Suprapubic skin (tissue), 4 donors: ENCODE results near the gene SCAMP3. TPM values are rescaled to one million over a fixed set of nuclear protein-coding genes. Genes with fewer than 3 reads are reported as not detected.
A peak's percentile ranks its signal among the peaks of the same experiment; 100 is the strongest.

ENCODE experiments used
- DNase-seq, 2 donors: peaks; one replicate each; pipeline ENCODE4 v3.0.0-alpha.2; 2019; ENCODE audit warnings: low spot score in 2 of 2
- H3K27ac ChIP-seq: fragments of 200-600 bp; sonication (generic); one replicate; pipeline ENCODE4 v1.5.1; 2019
- H3K27me3 ChIP-seq: fragments of 200-600 bp; sonication (generic); one replicate; pipeline ENCODE4 v1.5.1; 2019
- H3K36me3 ChIP-seq: fragments of 200-600 bp; sonication (generic); one replicate; pipeline ENCODE4 v1.5.1; 2019
- H3K4me1 ChIP-seq: fragments of 200-600 bp; sonication (generic); one replicate; pipeline ENCODE4 v1.5.1; 2019
- H3K4me3 ChIP-seq: fragments of 200-600 bp; sonication (generic); one replicate; pipeline ENCODE4 v1.5.1; 2019; ENCODE audit warnings: mild to moderate bottlenecking
- H3K9me3 ChIP-seq: fragments of 200-600 bp; sonication (generic); one replicate; pipeline ENCODE4 v1.5.1; 2019
- CTCF ChIP-seq, 2 donors: fragments of 200-600 bp in 1 of 2; fragments of 450-650 bp in 1 of 2; sonication (generic) in 1 of 2; IDR thresholded peaks; one replicate each; pipeline ENCODE4 v1.5.1; 2016 to 2019; ENCODE audit warnings: antibody characterized with exemption in 2 of 2, mild to moderate bottlenecking in 1 of 2, moderate library complexity in 1 of 2
- EP300 ChIP-seq: sonication (generic); formaldehyde crosslinking; IDR thresholded peaks from one replicate; pipeline ENCODE4 v1.6.1; 2017; ENCODE audit warnings: antibody characterized with exemption
- POLR2A ChIP-seq, 2 donors: fragments of 450-650 bp; IDR thresholded peaks; one replicate each; pipeline ENCODE4 v1.6.1; 2017; ENCODE audit warnings: antibody characterized with exemption in 2 of 2, mild to moderate bottlenecking in 2 of 2, moderate library complexity in 2 of 2
- POLR2AphosphoS5 ChIP-seq, 3 donors: sonication (generic); formaldehyde crosslinking; IDR thresholded peaks; one replicate each; pipeline ENCODE4 v1.6.1; 2017; ENCODE audit warnings: antibody characterized with exemption in 3 of 3
- WGBS: methylation state at CpG from one replicate; pipeline ENCODE4 v1.1.5; 2018; 5-methylcytosine and 5-hydroxymethylcytosine counted together
- total RNA-seq, 4 donors: library from RNA; depleted of rRNA; stranded (reverse); fragments of >200 nt; gene quantifications; one replicate each; pipeline ENCODE4 v1.1.0, GENCODE V29; 2016

SCAMP3 gene
- total RNA-seq, 4 donors from 2014 or later: 45.1 to 73.3 (median 67.6) TPM

DNA sequence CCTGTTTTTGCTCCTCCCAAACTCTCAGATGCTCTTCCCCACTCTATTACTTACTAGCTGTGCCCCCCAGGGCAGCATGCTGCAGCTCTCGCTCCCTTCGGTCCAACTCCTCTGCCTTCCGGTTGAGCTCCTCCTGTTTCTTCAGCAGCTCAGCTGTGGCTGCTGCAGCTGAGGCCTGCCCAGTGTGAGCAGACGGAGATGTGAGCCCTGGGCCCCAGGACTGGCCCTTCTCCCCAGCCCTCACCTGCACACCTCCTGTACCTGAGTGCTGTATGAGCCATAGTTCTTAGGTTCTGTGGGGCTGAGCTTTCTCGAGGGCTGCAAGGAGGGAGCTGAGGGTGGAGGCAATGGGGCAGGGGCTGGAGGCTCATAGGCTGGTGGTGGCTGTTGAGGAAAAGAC is 1.9 kb downstream of the SCAMP3 start:
- H3K4me1 ChIP-seq: peaks cover 39% of the 10 kb centered on the region
- H3K27ac ChIP-seq: no peak overlapping the region
- no peaks in the 10 kb centered on the region for H3K27me3 ChIP-seq
- 93% methylated on average over 5 of the region's 5 CpGs for whole genome bisulfite sequencing
- no peak for DNase-seq
- TF ChIP-seq EP300: no peak
- peaks cover 50% of the 10 kb centered on the region for H3K36me3 ChIP-seq
- no peaks in the 10 kb centered on the region for H3K9me3 ChIP-seq
- no peak overlapping the region for H3K4me3 ChIP-seq

GRCh38 chr1:155256058-155256852 is 5.9 kb downstream of the SCAMP3 start:
- Histone ChIP-seq H3K4me1 (peaks cover 48% of the 10 kb centered on the region), H3K27me3 (no peaks in the 10 kb centered on the region), H3K4me3 (peak overlapping the region; percentile 94), H3K36me3 (peaks cover 26% of the 10 kb centered on the region), H3K9me3 (no peaks in the 10 kb centered on the region), H3K27ac (peak overlapping the region; percentile 96)
- no peak for TF ChIP-seq EP300
- 53% methylated on average over 18 of the region's 20 CpGs for WGBS
- DNase-seq: peak in 1 of 2 donors; percentile 75

GRCh38 chr1:155255243-155256007 is 6.7 kb downstream of the SCAMP3 start, which contains the start of gene ENTREP3:
Gene ENTREP3, minus strand, starts transcription at chr1:155255483. Its CDS starts 606 bp downstream, at chr1:155254877.
- TF ChIP-seq CTCF (IDR thresholded peaks at IDR 0.05): no peak
- no peak for TF ChIP-seq POLR2A (IDR thresholded peaks at IDR 0.05)
- TF ChIP-seq POLR2AphosphoS5 (IDR thresholded peaks at IDR 0.05): no peak
- no peak for TF ChIP-seq EP300
- peak; percentile 91 for DNase-seq
- WGBS: under 1% methylated on average over 48 of the region's 54 CpGs
- Histone ChIP-seq H3K4me1 (peaks cover 48% of the 10 kb centered on the region), H3K36me3 (peaks cover 25% of the 10 kb centered on the region), H3K9me3 (no peaks in the 10 kb centered on the region), H3K4me3 (peak within 1 kb of the TSS; percentile 94), H3K27me3 (no peaks in the 10 kb centered on the region), H3K27ac (peak within 1 kb of the TSS; percentile 96)

- Histone ChIP-seq H3K27ac (peak overlapping the region; percentile 96), H3K4me1 (peaks cover 50% of the 10 kb centered on the region), H3K4me3 (peak overlapping the region; percentile 94), H3K36me3 (peaks cover 18% of the 10 kb centered on the region), H3K9me3 (no peaks in the 10 kb centered on the region), H3K27me3 (no peaks in the 10 kb centered on the region)
- DNase-seq: peak in 1 of 2 donors; percentile 78
- TF ChIP-seq POLR2A (IDR thresholded peaks at IDR 0.05) (no peak), CTCF (IDR thresholded peaks at IDR 0.05) (no peak), POLR2AphosphoS5 (IDR thresholded peaks at IDR 0.05) (no peak), EP300 (no peak)
- WGBS: under 1% methylated on average over 23 of the region's 35 CpGs
These were observed 7.4 kb downstream of the SCAMP3 start for GRCh38 chr1:155254714-155255242.

DNA sequence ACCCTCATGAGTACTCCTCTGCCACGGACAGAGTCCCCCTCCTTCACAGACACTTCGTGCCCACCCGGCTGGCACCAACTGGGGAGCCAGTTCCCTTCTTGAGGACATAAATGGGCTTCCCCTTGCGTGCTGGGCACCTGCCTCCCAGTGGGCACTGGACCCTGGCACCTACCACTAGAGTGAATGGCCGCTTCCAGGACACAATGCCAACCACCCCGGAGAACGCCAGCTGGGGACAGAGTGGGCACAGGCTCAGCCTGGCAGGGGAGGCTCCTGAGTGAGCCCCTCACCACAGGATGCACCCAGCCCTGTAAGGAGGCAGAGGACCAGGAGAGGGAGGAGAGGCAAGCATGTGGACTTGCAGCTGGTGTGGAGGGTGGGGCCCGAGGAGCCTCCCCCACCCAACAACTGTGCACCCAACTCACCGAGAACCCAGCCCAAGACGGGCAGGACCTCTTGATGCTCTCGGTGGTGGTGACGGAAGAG is 7.9 kb downstream of the SCAMP3 start:
- no peak overlapping the region for H3K27ac ChIP-seq
- TF ChIP-seq EP300 (no peak), POLR2A (IDR thresholded peaks at IDR 0.05) (no peak), POLR2AphosphoS5 (IDR thresholded peaks at IDR 0.05) (no peak), CTCF (IDR thresholded peaks at IDR 0.05) (no peak)
- peaks cover 13% of the 10 kb centered on the region for H3K36me3 ChIP-seq
- DNase-seq: peak in 1 of 2 donors; percentile 71
- 7% methylated on average over 3 of the region's 12 CpGs for WGBS
- H3K27me3 ChIP-seq: no peaks in the 10 kb centered on the region
- H3K9me3 ChIP-seq: no peaks in the 10 kb centered on the region
- H3K4me1 ChIP-seq: peaks cover 50% of the 10 kb centered on the region
- H3K4me3 ChIP-seq: peak overlapping the region; percentile 94

- Histone ChIP-seq H3K27ac (no peak overlapping the region), H3K36me3 (peaks cover 13% of the 10 kb centered on the region), H3K4me3 (peak overlapping the region; percentile 94), H3K27me3 (no peaks in the 10 kb centered on the region), H3K4me1 (peaks cover 50% of the 10 kb centered on the region), H3K9me3 (no peaks in the 10 kb centered on the region)
- TF ChIP-seq CTCF (IDR thresholded peaks at IDR 0.05) (no peak), EP300 (no peak), POLR2AphosphoS5 (IDR thresholded peaks at IDR 0.05) (no peak), POLR2A (IDR thresholded peaks at IDR 0.05) (no peak)
- WGBS: 65% methylated on average over 5 of the region's 5 CpGs
- DNase-seq: no peak
These were observed 8.4 kb downstream of the SCAMP3 start for GRCh38 chr1:155253797-155254196.
